Cardiac fibroblast (primary cell): ENCODE results near the gene HSF5.
"Not testable (repeated sequence)": the region's sequence is repeated elsewhere in the genome, so short reads cannot be mapped to it uniquely, and the experiment has no call there.

Experiments
- DNase-seq, 2 donors: peaks; one replicate each; pipeline versions ENCODE4 v3.0.0 to v3.0.0-alpha.2; 2010; ENCODE audit warnings: low read depth in 2 of 2
- H3K4me3 ChIP-seq, 2 donors: replicated peaks in 1 of 2; 1 replicate in 1 of 2; 2 replicates in 1 of 2; pipeline ENCODE4 v1.5.1; 2011; ENCODE audit warnings: low read depth in 2 of 2, low read length in 2 of 2, mild to moderate bottlenecking in 2 of 2, moderate library complexity in 1 of 2
- TF ChIP-seq, protein P1 (sequence below): IDR thresholded peaks from one replicate; pipeline ENCODE4 v1.5.1; 2011; ENCODE audit warnings: low read depth, mild to moderate bottlenecking, low read length, inconsistent platforms

The HSF5 gene

DNA sequence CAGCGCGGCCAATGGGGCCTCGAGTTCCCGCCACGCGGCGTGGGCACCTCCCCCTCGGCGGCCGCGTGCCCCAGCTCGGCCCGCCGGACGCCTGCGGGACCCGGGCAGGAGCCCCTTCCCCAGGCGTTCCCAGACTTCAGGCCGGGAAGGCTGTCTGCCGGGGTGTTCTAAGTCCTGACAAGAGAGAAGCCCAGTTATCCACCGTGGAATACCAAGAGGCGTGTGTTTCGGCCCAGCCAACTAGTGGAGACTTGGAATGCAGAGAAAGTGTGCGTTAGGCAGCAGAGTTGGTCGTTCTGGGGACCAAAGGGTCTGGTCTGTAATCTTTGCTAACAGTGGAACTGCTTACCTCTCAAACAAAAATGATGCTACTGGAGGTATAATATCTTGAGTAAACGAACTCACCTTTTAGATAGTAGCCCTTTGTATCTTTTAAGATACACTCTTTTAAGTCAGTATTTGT lies 251 bp upstream of the HSF5 start:
- DNase-seq, result no peak
- TF ChIP-seq, protein P1, sequence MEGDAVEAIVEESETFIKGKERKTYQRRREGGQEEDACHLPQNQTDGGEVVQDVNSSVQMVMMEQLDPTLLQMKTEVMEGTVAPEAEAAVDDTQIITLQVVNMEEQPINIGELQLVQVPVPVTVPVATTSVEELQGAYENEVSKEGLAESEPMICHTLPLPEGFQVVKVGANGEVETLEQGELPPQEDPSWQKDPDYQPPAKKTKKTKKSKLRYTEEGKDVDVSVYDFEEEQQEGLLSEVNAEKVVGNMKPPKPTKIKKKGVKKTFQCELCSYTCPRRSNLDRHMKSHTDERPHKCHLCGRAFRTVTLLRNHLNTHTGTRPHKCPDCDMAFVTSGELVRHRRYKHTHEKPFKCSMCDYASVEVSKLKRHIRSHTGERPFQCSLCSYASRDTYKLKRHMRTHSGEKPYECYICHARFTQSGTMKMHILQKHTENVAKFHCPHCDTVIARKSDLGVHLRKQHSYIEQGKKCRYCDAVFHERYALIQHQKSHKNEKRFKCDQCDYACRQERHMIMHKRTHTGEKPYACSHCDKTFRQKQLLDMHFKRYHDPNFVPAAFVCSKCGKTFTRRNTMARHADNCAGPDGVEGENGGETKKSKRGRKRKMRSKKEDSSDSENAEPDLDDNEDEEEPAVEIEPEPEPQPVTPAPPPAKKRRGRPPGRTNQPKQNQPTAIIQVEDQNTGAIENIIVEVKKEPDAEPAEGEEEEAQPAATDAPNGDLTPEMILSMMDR, result no peak

DNA sequence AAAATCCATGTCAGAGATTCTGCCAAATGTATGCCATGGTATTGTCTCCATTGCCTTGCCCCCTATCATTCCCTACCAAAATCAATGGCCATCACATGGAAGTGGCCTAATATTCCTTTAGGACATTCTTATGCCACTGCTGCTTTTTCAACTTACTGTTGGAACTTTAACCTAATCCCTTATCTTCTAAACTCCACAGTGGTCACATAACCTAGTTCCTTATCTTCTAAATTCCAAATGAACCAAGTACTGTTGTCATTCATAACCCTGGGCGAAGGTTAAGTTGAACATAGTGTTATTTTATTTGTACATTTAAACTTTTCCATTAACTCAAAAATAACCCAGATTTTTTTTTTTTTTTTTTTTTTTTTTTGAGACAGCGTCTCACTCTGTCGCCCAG lies 3.6 kb downstream of the HSF5 start:
- no peak overlapping the region for H3K4me3 ChIP-seq
- no peak for DNase-seq
- TF ChIP-seq, protein P1, result no peak

More for the DNA sequence above, 251 bp upstream of the HSF5 start:
- H3K4me3 ChIP-seq, result no peak overlapping the region

DNA sequence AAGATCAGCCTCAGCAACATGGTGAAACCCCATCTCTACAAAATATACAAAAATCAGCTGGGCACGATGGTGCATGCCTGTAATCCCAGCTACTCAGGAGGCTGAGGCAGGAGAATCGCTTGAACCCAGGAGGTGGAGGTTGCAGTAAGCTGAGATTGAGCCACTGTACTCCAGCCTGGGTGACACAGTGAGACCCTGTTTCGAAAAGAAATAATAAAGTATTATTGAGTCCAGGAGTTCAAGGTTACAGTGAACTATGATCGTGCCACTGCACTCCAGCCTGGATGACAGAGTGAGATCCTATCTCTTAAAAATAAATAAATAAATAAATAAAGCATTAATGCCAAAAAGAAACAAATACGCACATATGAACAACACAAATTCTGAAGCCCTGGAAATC lies 6.4 kb downstream of the HSF5 start:
- H3K4me3 ChIP-seq, DNase-seq: not testable (repeated sequence)

DNA sequence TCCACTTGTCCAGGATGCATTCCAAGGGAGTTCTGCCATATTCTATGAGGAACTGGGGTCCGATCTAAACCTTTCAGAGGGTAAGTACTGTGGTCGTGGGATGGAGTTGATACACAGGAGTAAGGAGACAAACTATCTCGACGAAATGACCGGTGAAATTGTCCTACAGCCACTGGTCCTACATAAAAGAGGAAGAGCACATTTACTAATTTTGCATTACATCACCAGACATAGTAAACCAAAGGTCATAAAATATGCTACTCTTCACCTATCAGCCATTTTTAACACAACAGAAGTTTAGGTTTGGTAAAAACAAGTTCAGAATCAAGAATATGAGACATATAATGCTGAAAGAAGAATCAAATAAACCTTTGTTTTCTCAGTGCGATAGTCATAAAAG lies 8.1 kb downstream of the HSF5 start:
- no peak overlapping the region for H3K4me3 ChIP-seq
- no peak for DNase-seq
- TF ChIP-seq, protein P1, result no peak

DNA sequence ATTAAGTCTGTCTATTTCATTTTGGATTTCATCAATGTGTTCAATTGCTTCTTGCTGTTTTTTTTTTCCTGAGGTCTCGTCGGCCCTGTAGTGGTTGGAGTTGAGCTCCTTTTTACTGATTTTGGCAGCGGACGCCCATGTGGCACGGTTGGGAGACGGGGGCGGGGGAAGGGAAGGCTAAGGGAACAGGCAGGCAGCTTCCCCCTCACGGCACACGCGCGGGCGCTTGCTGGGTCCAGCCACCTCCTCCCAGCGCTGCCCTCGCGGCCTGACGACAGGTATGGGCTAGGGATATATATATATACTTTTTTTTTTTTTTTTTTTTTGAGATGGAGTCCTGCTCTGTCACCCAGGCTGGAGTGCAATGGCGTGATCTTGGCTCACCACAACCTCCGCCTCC lies 11.4 kb downstream of the HSF5 start:
- TF ChIP-seq, protein P1, result no peak
- no peak overlapping the region for H3K4me3 ChIP-seq
- no peak for DNase-seq

DNA sequence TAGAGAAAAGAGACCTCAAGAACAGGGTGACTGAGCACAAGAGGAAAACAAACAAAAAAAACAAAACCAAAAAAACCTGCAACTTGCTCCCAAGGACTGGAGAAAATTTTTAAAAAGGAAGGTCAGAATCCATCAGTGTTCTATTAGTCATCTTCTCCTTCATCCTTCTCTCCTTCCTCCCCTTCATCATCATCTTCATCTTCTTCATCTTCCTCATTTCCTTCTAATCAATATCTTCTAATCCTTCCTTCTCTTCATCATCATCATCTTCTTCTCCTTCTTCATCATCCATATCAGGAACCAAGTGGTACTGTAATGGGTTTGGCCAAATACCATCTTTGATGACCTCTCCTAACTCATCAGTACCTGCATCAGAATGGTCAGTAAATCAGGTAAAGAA lies 12.2 kb downstream of the HSF5 start:
- TF ChIP-seq, protein P1, result no peak
- DNase-seq, result no peak
- H3K4me3 ChIP-seq, result no peak overlapping the region

DNA sequence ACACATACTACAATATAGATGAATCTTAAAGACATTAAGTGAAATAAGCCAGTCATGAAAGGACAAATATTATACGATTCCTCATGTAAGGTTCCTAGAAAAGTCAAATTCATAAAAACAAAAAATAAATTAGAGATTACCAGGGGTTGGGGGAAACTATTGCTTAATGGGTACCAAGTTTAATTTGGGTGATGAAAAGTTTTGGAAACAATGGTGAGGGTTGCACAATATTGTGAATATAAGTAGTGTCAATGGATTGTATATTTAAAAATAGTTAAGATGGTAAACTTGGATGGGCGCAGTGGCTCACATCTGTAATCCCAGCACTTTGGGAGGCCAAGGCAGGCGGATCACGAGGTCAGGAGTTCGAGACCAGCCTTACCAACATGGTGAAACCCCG lies 17.9 kb downstream of the HSF5 start:
- TF ChIP-seq, protein P1, result no peak
- DNase-seq, result no peak
- no peak overlapping the region for H3K4me3 ChIP-seq

DNA sequence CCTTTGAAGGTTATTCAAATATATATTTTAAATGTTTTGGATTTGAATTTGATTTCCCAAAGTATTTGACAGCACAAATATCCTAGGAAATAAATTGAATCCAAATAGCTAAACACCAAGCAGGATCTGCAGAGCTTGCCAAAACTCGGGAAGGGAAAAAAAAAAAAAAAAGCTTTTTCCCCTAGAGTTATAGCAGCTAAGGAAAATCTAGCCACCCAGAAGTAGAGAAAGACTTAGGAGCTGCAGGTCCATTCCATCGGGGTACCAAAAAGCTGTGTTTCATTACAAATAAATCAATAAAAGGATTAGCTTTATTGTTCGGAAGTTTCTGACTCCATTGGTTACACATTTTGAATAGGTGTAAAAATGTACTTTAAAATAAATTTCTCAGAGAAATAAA lies 19.3 kb downstream of the HSF5 start:
- no peak overlapping the region for H3K4me3 ChIP-seq
- DNase-seq, result no peak
- TF ChIP-seq, protein P1, result no peak
